Natural killer cell treated with Interleukin-12 subunit alpha and Interleukin-12 subunit beta and Interleukin-15 and Interleukin-18, amount 100 ng/mL, for 72 hours (primary cell): ENCODE results near the gene PSMA2. TPM values are rescaled to one million over a fixed set of nuclear protein-coding genes. Genes with fewer than 3 reads are reported as not detected.
"Not testable (repeated sequence)": the region's sequence is repeated elsewhere in the genome, so short reads cannot be mapped to it uniquely, and the experiment has no call there.

Experiments used
- ATAC-seq, 2 donors: fragments of 150-1000 bp; cut with Tn5 transposase in 1 of 2; sonication (Bioruptor Pico), chemical (Tn5 transposase) in 1 of 2; 2 replicates each; pipeline ENCODE4 v1.10.0; 2021
- DNase-seq: peaks from one replicate; pipeline ENCODE4 v3.0.0; 2022; ENCODE audit warnings: low spot score
- H3K27ac Mint-ChIP-seq, 2 donors: 1 replicate in 1 of 2; 2 replicates in 1 of 2; pipeline ENCODE4 v1.8.0; 2022; ENCODE audit warnings: mixed read lengths in 2 of 2, mild to moderate bottlenecking in 1 of 2, moderate library complexity in 1 of 2
- H3K27me3 Mint-ChIP-seq, 2 donors: 1 replicate in 1 of 2; 2 replicates in 1 of 2; pipeline ENCODE4 v1.8.0; 2022; ENCODE audit warnings: mixed read lengths in 2 of 2
- H3K36me3 Mint-ChIP-seq: one replicate; pipeline ENCODE4 v1.8.0; 2022; ENCODE audit warnings: mixed read lengths
- H3K4me1 Mint-ChIP-seq, 2 donors: 1 replicate in 1 of 2; 2 replicates in 1 of 2; pipeline ENCODE4 v1.8.0; 2022; ENCODE audit warnings: low read depth in 2 of 2, mixed read lengths in 2 of 2, mild to moderate bottlenecking in 1 of 2
- H3K4me3 Mint-ChIP-seq: one replicate; pipeline ENCODE4 v1.8.0; 2022; ENCODE audit warnings: mixed read lengths
- H3K9me3 Mint-ChIP-seq: 2 replicates; pipeline ENCODE4 v1.8.0; 2022; ENCODE audit warnings: mixed read lengths
- total RNA-seq, 2 donors: library from RNA; stranded (reverse); gene quantifications; one replicate each; pipeline ENCODE4 v1.2.3, GENCODE V29; 2022

PSMA2 gene
- total RNA-seq, 2 donors from 2014 or later, result 90.3 to 177 TPM

DNA sequence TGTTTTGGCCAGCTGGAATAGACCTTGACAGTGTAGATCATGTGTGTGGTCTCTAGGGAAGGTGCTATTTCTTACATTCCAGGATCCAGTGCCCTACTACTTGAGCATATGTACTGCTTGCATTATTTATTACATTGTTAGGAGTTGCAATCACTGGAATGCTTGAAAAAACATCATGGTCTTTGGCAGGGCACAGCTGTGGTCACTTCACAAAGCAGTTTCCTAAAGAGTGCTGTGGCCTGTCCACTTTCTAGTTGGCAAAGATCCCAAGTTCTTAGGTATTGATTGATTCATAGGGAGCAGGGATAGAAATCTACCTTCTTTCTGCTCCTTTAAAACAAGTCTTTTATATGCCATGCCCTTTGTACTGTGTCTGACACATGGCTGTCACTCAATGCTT, 24.7 kb downstream of the PSMA2 start:
- no peak for DNase-seq
- H3K27me3 Mint-ChIP-seq, result no peaks in the 10 kb centered on the region
- H3K4me1 Mint-ChIP-seq, result peaks cover 31 to 49% of the 10 kb centered on the region in 2 donors
- no peak for ATAC-seq
- no peaks in the 10 kb centered on the region for H3K36me3 Mint-ChIP-seq
- peak overlapping the region in 1 of 2 donors; percentile 25 for H3K27ac Mint-ChIP-seq
- H3K9me3 Mint-ChIP-seq, result no peaks in the 10 kb centered on the region
- no peak overlapping the region for H3K4me3 Mint-ChIP-seq

DNA sequence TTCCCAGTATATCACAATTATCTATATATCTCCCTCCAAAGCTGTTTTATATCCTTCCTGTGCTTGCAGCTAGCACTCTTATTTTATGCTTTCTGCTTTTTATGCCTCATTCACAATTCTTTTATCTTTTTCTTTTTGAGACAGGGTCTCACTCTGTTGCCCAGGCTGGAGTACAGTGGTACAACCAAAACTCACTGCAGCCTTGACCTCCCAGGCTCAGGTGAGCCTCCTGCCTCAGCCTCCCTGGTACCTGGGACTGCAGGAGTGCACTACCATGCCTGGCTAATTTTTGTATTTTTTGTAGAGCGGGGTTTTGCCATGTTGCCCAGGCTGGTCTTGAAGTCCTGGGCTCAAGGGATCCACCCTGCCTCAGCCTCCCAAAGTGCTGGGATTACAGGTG, 25.8 kb downstream of the PSMA2 start:
- H3K4me1 Mint-ChIP-seq, result peaks cover 27 to 43% of the 10 kb centered on the region in 2 donors
- DNase-seq, result no peak
- no peaks in the 10 kb centered on the region for H3K9me3 Mint-ChIP-seq
- no peak for ATAC-seq
- H3K4me3 Mint-ChIP-seq, result no peak overlapping the region
- H3K36me3 Mint-ChIP-seq, result no peaks in the 10 kb centered on the region
- H3K27me3 Mint-ChIP-seq, result no peaks in the 10 kb centered on the region
- peak overlapping the region in 1 of 2 donors; percentile 25 for H3K27ac Mint-ChIP-seq

DNA sequence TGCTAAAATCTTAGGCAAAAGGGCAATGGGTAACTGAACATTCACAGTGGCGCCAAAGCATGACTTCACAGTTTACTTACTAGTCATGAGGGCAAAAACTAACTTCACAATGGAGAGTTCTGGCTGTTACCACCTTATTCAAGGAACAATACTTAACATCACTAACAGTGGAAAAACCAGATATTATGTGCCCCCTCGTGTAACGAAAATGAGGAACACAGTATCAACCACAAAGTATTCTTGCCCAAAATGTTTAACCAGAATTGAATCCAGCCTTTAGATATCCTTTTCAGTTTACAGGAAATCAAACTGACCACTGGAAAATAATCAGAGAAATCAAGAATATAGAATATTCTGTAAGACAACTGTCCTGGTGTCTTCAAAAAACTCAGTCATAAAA, 29.6 kb downstream of the PSMA2 start:
- H3K9me3 Mint-ChIP-seq, result no peaks in the 10 kb centered on the region
- ATAC-seq, result no peak
- no peaks in the 10 kb centered on the region for H3K27me3 Mint-ChIP-seq
- no peak overlapping the region for H3K4me3 Mint-ChIP-seq
- no peaks in the 10 kb centered on the region for H3K36me3 Mint-ChIP-seq
- no peak overlapping the region for H3K27ac Mint-ChIP-seq
- H3K4me1 Mint-ChIP-seq, result peaks cover under 1 to 13% of the 10 kb centered on the region in 2 donors
- no peak for DNase-seq

DNA sequence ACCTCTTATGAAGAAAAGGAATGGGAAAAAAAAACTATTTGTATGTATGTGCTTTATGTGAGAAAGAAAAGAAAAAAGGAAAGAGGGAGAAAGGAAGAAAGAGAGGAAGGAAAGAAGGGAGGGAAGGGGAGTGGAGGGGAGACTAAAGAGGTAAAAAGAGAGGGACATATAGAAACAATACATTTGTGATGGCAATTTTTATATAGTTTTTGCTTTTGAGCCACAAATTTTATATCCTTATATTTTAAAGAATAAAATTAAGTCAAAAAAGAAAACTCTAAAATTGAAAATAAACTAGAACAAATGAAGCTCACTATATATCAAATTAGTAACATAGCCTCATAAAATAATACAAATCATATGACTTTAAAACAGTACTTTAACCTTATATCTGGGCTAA, 31.1 kb downstream of the PSMA2 start:
- Mint-ChIP-seq H3K27ac (no peak overlapping the region), H3K4me1 (no peaks in the 10 kb centered on the region), H3K36me3 (no peaks in the 10 kb centered on the region), H3K27me3 (peaks cover 0 to 2% of the 10 kb centered on the region in 2 donors), H3K4me3 (no peak overlapping the region), H3K9me3 (no peaks in the 10 kb centered on the region)
- ATAC-seq (no peak), DNase-seq (no peak)

DNA sequence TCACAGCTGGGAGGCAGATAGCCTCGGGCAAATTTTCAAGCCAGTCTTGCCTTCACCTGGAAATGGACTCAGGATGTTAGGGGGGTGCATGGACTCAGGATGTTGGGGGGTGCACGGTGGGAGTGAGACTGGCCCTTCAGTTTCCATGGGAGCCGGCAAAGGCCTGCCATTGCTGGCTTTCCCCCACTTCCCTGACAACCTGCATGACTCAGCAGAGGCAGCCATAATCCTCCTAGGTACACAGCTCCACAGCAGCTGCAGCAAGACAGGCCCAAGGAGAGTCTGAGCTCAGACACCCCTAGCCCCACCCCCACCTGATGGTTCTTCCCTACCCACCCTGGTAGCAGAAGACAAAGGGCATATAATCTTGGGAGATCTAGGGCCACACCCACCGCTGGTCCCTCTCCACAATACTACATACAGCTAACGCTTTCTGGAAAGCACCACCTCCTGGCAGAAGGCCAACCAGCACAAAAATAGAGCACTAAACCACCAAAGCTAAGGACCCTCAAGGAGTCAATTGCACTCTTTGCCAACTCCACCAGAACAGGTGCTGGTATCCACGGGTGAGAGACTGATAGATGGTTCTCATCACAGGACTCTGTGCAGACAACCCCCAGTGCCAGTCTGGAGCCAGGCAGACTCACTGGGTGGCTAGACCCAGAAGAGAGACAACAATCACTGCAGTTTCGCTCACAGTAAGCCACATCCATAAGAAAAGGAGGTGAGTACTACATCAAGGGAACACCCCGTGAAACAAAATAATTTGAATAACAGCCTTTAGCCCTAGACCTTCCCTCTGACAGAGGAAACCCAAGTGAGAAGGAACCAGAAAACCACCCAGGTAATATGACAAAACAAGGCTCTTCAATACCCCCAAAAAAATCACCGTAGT, 38.4 kb downstream of the PSMA2 start:
- no peak for ATAC-seq

DNA sequence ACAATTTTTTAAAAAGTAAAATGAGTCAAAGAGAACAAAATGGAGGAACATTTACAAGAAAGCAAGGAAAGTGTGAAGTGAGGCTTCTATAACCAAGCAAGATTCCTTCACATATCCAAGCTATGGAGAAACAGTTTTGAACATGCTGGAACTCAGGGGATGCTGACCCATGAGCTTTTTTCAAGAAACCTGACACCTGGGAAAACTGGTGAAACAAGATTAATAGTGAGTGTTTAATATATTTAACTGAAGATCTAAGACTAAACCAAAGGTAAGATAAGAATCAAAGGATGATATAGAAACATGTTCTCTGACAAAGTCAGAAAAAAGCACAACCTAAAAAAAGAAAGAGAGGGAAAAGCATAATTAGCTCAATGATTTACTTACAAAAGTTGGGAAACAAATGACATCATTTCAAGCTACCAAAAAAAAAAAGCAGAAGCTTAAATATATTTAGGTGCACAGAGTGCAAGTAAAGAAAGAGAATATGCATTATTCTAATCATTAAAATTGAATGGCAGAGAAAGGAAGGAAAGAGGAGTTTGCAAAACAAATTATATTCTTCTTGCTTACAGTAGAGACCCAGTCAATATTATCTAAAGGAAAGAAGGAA, 45.0 kb downstream of the PSMA2 start:
- H3K36me3 Mint-ChIP-seq, result no peaks in the 10 kb centered on the region
- DNase-seq, result no peak
- peaks cover 15% of the 10 kb centered on the region in 2 donors for H3K4me1 Mint-ChIP-seq
- H3K4me3 Mint-ChIP-seq, result peak overlapping the region; percentile 2
- no peak for ATAC-seq
- peaks cover 6 to 25% of the 10 kb centered on the region in 2 donors for H3K27me3 Mint-ChIP-seq
- H3K27ac Mint-ChIP-seq, result no peak overlapping the region
- H3K9me3 Mint-ChIP-seq, result no peaks in the 10 kb centered on the region

More for the DNA sequence above, 38.4 kb downstream of the PSMA2 start:
- H3K4me1 Mint-ChIP-seq, result peaks cover 6 to 8% of the 10 kb centered on the region in 2 donors
- peaks cover 15% of the 10 kb centered on the region for H3K36me3 Mint-ChIP-seq
- no peak overlapping the region for H3K4me3 Mint-ChIP-seq
- no peak overlapping the region for H3K27ac Mint-ChIP-seq
- H3K27me3 Mint-ChIP-seq, result peaks cover 4 to 9% of the 10 kb centered on the region in 2 donors
- no peaks in the 10 kb centered on the region for H3K9me3 Mint-ChIP-seq
- DNase-seq, result no peak

DNA sequence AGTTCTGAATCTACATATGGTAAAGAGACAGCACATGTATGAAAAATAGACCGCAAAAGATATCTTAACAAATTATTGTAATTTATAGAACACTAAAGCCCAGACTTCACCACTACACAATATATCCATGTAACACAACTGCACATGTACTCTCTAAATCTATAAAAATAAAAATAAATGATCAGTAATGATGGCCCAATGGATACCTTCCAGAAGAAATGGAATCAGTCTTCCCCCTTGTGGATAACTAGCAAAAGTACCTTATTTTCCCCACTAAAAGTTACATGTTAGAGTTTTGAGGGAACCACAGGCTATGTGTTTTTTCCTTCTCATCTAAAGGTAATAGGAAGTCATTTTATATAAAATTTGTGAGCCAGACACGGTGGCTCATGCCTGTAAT, 45.8 kb downstream of the PSMA2 start:
- DNase-seq (no peak), ATAC-seq (no peak)
- peaks cover 15% of the 10 kb centered on the region in 2 donors for H3K4me1 Mint-ChIP-seq
- no peak overlapping the region for H3K4me3 Mint-ChIP-seq
- no peak overlapping the region for H3K27ac Mint-ChIP-seq
- H3K27me3 Mint-ChIP-seq, result peaks cover 6 to 25% of the 10 kb centered on the region in 2 donors
- H3K36me3 Mint-ChIP-seq, result no peaks in the 10 kb centered on the region
- no peaks in the 10 kb centered on the region for H3K9me3 Mint-ChIP-seq

DNA sequence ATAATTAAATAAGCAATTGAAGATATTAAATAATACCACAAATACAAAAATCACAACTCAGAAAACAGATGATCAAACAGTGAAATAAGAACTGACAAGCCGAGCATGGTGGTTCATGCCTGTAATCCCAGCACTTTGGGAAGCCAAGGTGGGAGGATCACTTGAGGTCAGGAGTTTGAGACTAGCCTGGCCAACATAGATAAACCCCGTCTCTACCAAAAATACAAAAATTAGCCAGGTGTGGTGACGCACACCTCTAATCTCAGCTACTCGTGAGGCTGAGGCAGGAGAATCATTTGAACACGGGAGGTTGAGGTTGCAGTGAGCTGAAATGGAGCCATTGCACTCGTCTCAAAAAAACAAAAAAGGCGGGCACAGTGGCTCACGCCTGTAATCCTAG, 46.8 kb downstream of the PSMA2 start:
- Mint-ChIP-seq H3K4me1 (peaks cover 15% of the 10 kb centered on the region in 2 donors), H3K27me3 (peaks cover 6 to 25% of the 10 kb centered on the region in 2 donors)
- DNase-seq, ATAC-seq, H3K27ac Mint-ChIP-seq, H3K36me3 Mint-ChIP-seq, H3K9me3 Mint-ChIP-seq, H3K4me3 Mint-ChIP-seq: not testable (repeated sequence)

DNA sequence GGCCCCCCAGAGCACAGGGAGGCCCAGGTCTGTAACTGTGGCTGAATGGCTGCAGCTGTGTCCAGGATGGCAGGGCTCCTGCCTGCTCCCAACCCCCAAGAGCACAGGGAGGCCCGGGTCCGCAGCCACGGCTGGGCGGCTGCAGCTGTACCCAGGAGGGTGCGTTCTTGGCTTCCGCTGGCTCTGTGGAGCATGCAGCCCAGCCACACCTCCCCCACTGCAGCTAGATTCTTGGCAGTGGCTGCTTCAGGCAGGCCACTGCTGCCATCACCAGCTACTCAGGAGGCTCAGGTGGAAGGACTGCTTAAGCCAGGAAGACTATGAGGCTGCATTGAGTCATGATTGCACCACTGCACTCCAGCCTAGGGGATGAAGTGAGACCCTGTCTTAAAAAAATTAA, 48.0 kb downstream of the PSMA2 start:
- Mint-ChIP-seq H3K27ac (no peak overlapping the region), H3K4me3 (no peak overlapping the region), H3K4me1 (peaks cover 10 to 12% of the 10 kb centered on the region in 2 donors), H3K9me3 (no peaks in the 10 kb centered on the region), H3K27me3 (peaks cover 9 to 30% of the 10 kb centered on the region in 2 donors), H3K36me3 (no peaks in the 10 kb centered on the region)
- no peak for DNase-seq
- no peak for ATAC-seq

DNA sequence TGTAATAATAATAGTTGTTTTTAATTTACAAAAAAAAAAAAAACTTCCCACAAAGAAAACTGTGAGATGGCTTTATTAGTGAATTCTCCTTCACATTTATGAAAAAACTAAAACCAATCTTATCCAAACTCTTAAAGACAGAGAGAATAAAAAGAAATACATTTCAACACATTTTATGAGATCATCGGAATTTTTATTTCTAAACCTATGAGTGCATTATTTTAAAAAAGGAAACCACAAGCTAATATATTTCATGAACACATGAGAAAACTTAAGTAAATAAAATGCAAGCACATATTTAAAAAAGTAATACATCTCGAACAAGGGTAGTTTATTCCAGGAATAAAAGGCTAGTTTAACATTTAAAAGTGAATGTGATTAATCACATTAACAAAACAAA, 51.6 kb downstream of the PSMA2 start:
- DNase-seq, result no peak
- Mint-ChIP-seq H3K27ac (no peak overlapping the region), H3K27me3 (peaks cover 7 to 17% of the 10 kb centered on the region in 2 donors), H3K4me1 (no peaks in the 10 kb centered on the region), H3K4me3 (no peak overlapping the region), H3K36me3 (no peaks in the 10 kb centered on the region), H3K9me3 (no peaks in the 10 kb centered on the region)
- ATAC-seq, result no peak

DNA sequence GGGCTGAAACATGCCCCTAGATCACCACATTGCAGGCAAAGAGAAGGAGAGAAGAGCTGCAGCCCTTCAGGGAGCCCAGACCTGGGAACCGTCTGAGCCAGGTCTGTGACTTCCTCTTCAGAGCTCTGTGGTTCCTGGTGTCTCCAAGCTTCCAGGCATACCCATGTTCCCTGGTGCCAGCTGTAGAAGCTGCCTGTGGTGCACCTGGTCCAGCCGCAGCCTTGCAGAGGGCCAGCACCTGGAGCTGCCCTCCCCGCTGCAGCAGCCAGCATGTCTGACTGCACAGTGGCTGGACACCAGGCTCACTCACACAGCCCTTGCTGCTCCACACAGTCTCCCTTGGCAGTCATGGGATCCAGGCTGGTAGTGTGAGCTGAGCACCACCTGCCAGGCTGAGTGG, 53.7 kb downstream of the PSMA2 start:
- H3K4me1 Mint-ChIP-seq, result no peaks in the 10 kb centered on the region
- H3K9me3 Mint-ChIP-seq, result no peaks in the 10 kb centered on the region
- DNase-seq, result no peak
- ATAC-seq, result peak; percentile 24 to 33
- no peak overlapping the region for H3K27ac Mint-ChIP-seq
- H3K27me3 Mint-ChIP-seq, result peaks cover 7 to 22% of the 10 kb centered on the region in 2 donors
- no peak overlapping the region for H3K4me3 Mint-ChIP-seq
- H3K36me3 Mint-ChIP-seq, result no peaks in the 10 kb centered on the region

DNA sequence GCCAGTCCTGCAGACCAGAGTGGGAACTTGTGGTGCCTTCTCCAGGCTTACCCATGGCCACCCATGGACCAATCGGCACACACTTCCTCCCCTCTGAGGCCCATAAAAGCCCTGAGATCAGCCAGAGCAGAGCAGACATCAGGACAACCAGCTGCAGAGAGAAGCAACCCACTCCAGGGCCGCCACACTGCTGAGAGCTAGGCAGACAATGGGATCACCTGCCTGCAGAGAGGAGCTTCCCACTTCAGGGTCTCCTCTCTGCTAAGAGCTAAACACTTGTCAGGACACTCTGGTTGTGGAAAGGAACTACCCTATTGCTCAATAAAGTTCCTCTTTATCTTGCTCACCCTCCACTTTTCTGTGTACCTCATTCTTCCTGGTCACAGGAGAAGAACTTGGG, 54.1 kb downstream of the PSMA2 start:
- Mint-ChIP-seq H3K27ac (no peak overlapping the region), H3K27me3 (peaks cover 10 to 22% of the 10 kb centered on the region in 2 donors), H3K36me3 (no peaks in the 10 kb centered on the region), H3K4me1 (no peaks in the 10 kb centered on the region), H3K4me3 (no peak overlapping the region), H3K9me3 (no peaks in the 10 kb centered on the region)
- DNase-seq (no peak), ATAC-seq (no peak)

DNA sequence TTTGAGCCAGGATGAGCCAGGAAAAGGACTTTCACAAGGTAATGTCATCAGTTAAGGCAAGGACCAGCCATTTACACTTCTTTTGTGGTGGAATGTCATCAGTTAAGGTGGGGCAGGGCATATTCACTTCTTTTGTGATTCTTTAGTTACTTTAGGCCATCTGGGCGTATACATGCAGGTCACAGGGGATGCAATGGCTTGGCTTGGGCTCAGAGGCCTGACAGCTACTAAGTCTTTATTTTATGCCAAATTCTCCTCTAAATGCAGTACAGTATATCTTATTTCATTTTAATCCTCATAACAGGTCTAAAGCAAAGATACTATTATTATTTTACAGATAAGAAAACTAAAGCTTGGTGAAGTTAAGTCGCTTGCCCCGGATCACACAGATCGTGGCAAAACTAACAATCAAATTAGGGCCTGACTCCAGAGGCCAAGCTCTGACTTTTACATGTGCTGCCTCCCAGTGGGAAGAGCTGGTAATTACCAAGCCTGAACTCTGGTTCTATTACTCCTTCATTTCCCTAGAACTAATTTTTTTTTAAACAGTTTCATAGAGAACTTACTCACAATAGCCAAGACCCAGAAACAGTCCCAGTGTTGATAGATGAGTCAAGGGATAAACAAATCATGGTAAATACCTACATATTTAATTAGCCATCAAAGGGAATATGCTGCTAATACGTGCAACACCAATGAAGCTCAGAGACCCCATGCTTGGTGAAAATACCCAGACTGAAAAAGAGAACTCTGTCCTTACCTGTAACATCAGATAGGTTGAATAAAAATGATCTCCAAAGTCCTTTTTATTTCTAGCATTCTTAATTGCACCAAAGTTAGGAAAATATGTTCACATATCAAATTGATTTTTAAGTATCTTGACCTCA, 55.5 kb downstream of the PSMA2 start:
- no peak overlapping the region for H3K27ac Mint-ChIP-seq
- ATAC-seq (peak in 1 of 2 donors; percentile 55), DNase-seq (no peak)
- H3K4me1 Mint-ChIP-seq, result no peaks in the 10 kb centered on the region
- H3K9me3 Mint-ChIP-seq, result no peaks in the 10 kb centered on the region
- H3K27me3 Mint-ChIP-seq, result peaks cover 10 to 22% of the 10 kb centered on the region in 2 donors
- H3K4me3 Mint-ChIP-seq, result no peak overlapping the region
- H3K36me3 Mint-ChIP-seq, result no peaks in the 10 kb centered on the region
